Epithelial cell of proximal tubule (primary cell): ENCODE measurements around the gene CGNL1. TPM values are rescaled to one million over a fixed set of nuclear protein-coding genes. Genes with fewer than 3 reads are reported as not detected.
A peak's percentile ranks its signal among the peaks of the same experiment; 100 is the strongest.

Source experiments
- DNase-seq: peaks from one replicate; pipeline ENCODE4 v3.0.0-alpha.2; 2011; ENCODE audit warnings: low read depth
- H3K4me3 ChIP-seq: 2 replicates; pipeline ENCODE4 v1.5.1; 2011; ENCODE audit warnings: low read depth, mild to moderate bottlenecking, low read length
- total RNA-seq: library from RNA; depleted of rRNA; stranded (reverse); fragments of >200 nt; gene quantifications from 2 replicates; pipeline ENCODE4 v1.2.3, GENCODE V29; 2015
- TF ChIP-seq, protein P1 (sequence below): conservative IDR thresholded peaks from 2 replicates; pipeline ENCODE4 v1.5.1; 2012; ENCODE audit warnings: low read depth, mild to moderate bottlenecking, low read length

The CGNL1 gene
- total RNA-seq, 1 donor from 2014 or later, result 3.2 TPM

DNA sequence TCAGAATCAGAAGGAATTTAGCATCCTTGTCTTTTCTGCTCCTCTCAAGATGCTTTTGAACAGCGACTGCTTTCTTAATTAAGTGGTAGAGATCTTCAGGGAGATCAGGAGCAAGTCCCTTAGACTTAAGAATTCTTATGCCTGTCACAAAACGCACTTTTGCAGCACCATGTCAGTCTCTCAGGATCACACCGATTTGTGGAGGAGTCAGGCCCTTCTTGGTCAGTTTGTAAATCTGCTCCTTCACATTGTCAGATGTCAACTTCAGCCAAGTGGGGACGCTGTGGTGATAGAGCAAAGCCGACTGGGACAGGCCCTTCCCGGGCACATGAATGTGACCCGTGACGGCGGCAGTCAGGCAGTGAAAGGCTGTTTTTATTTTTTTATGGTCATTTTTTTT is 179.7 kb downstream of the CGNL1 start:
- no peak for DNase-seq
- TF ChIP-seq, protein P1, sequence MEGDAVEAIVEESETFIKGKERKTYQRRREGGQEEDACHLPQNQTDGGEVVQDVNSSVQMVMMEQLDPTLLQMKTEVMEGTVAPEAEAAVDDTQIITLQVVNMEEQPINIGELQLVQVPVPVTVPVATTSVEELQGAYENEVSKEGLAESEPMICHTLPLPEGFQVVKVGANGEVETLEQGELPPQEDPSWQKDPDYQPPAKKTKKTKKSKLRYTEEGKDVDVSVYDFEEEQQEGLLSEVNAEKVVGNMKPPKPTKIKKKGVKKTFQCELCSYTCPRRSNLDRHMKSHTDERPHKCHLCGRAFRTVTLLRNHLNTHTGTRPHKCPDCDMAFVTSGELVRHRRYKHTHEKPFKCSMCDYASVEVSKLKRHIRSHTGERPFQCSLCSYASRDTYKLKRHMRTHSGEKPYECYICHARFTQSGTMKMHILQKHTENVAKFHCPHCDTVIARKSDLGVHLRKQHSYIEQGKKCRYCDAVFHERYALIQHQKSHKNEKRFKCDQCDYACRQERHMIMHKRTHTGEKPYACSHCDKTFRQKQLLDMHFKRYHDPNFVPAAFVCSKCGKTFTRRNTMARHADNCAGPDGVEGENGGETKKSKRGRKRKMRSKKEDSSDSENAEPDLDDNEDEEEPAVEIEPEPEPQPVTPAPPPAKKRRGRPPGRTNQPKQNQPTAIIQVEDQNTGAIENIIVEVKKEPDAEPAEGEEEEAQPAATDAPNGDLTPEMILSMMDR, result no peak
- H3K4me3 ChIP-seq, result no peak overlapping the region

DNA sequence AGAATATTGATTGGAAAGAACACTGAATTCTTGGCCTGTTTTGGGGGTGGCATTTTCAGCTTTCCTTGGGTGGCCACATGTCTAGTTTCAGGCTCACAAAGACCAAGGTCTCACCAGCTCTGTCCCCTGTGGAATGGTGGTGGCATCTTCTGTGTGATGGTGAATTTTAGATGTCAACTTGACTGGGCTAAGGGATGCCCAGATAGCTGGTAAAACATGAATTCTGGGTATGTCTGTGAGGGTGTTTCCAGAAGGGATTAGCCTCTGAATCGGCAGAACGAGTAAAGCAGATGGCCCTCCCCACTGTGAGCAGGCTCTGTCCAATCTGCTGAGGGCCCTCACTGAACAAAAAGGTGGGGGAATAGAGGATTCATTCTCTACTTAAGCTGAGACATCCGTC is 181.0 kb downstream of the CGNL1 start:
- DNase-seq, result no peak
- TF ChIP-seq, protein P1, result no peak
- H3K4me3 ChIP-seq, result no peak overlapping the region

DNA sequence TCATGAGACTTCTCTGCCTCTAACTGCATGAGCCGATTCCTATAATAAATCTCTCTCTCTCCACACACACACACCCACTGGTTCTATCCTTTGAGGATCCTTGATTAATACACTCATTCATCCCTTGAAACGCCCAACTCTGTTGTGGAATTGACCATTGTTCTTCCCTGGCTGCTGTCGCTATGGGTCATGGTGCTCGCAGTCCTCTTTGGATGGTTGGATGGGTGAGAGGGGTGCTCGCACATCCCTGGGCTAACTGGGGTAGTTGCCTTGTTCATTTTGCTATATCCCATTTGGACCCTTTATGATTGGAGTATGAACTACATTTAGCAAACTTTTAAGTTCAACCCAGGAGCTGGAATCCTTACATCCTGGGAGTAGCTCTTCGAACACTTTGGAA is 181.5 kb downstream of the CGNL1 start:
- DNase-seq, result no peak
- no peak overlapping the region for H3K4me3 ChIP-seq
- TF ChIP-seq, protein P1, result no peak

DNA sequence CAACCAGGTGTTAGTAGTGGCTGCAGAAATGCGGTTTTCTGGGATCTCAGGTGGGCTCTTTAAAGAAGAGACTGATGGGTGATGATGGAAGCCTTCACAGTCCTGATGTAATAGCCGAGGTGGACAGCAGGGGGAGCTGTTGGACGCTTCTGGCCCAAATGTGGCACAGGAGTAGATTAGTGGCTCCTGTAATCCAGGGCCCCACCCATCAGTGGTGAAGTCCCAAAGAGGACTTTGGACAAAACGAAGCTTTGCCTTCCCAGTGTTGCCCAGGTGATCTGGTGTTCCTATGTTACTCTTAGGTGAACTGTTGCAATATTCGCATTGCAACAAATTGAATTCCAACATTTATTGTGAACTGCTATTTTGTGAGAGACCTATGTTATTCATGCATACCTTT is 183.6 kb downstream of the CGNL1 start:
- TF ChIP-seq, protein P1, result peak; percentile 91
- no peak overlapping the region for H3K4me3 ChIP-seq
- no peak for DNase-seq

DNA sequence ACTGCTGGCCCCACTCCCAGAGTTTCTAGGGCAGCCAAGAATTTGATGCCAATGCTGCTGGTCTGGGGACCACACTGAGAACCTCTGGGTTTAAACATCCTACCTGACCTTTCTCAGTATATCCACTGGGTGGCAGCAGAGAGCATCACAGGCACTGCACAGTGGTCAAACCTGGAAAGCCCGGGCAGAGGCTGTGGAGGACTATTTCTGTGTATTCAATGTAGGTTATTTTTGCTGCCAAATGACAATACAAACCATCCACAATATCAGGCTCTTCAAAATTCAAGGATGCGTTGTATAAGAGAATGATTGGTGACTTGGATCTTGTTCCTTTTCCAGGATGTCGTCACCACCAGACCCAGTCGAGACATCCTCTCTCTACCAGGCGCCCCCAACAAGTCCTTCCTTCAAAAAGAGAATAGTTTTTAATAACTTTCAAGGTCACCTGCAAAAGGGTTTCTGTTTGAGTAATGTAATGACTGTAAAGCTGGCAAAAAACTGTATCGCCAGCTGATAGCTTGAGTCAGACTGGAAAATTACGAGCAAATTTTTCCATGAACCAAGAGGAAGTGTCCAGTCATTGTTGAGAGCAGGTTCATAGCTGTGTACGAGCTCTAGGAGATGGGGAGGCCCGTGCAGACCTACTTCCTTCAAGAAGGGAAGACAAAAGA is 184.9 kb downstream of the CGNL1 start:
- H3K4me3 ChIP-seq, result no peak overlapping the region
- TF ChIP-seq, protein P1, result peak; percentile 96
- DNase-seq, result no peak

DNA sequence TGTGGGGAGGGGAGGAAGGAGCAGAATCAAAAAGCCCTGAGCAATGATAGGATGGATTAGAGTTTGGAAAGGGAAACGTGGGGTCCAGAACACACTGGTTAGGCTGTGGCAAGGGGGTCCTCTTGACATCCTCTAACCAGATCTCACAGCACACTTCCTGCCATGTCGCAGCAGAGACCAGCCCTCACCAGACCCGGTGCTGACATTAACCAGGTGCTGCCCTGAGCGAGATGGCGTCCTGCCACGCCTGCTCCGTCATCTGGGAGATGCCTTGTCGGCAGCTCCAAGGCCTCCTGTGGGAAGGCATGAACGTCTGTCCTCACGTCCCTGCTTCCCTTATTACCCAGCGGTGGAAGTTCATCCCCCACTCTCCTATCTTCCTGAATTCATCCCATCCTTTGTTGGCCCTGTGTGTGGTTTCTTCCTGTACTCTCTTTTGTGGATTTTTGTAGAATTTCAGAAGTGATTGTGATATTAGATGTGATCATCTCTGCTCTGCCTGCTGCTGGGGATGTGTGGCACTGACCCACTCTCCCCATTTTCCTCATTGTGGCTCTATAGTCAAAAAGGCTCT is 186.0 kb downstream of the CGNL1 start:
- H3K4me3 ChIP-seq, result no peak overlapping the region
- TF ChIP-seq, protein P1, result no peak
- no peak for DNase-seq

DNA sequence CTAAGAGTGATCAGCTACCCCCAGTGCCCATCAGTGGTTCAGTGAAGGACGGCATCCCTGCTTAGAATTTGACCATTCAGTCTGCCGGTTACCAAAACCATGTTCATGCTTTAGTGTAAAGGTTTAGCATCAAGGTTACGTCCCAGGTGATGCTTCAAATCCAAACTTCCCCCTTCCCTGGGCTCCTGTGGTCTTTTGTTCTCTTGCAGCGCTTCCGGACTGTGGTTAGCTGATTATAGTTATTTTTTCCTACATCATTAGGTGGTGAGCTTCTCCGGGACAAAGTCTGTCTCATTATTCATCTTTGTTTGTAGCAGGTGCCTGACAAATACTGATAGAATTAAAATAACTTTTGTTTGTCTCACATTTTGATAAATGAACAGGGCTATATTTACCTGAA is 187.1 kb downstream of the CGNL1 start:
- H3K4me3 ChIP-seq, result no peak overlapping the region
- TF ChIP-seq, protein P1, result no peak
- DNase-seq, result no peak
